ENCODE data around the gene ABTB1. TPM values are rescaled to one million over a fixed set of nuclear protein-coding genes. Genes with fewer than 3 reads are reported as not detected.

ABTB1 gene
- total RNA-seq, 1 experiment from 2014 or later = 27.2 TPM

DNA sequence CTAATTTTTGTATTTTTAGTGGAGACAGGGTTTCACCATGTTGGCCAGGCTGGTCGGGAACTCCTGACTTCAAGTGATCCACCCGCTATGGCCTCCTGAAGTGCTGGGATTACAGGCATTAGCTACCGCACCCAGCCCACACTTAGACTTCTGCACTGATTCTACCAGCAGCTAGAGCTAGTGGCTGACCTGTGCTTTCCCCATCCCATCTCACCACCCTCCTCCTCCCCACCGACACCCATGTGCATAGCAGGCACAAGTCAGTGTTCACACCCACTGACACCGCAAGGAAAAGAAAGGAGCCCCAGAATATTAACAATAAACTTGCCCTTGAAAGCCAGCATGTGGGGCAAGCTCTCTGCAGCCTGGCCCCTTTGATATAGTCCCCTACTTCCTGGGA lies 11.2 kb upstream of the ABTB1 start:
- Mint-ChIP-seq H3K9me3 (ENCODE audit: low read depth, unreplicated experiment) (no peaks in the 10 kb centered on the region), H3K27ac (ENCODE audit: unreplicated experiment) (no peak overlapping the region), H3K4me3 (ENCODE audit: low read depth, unreplicated experiment) (no peak overlapping the region), H3K36me3 (ENCODE audit: insufficient read depth, unreplicated experiment) (no peaks in the 10 kb centered on the region), H3K27me3 (ENCODE audit: unreplicated experiment) (no peaks in the 10 kb centered on the region), H3K4me1 (ENCODE audit: low read depth, unreplicated experiment) (no peaks in the 10 kb centered on the region)
- no peak for DNase-seq
- intact Hi-C loops (cut with micrococcal nuclease; ENCODE audit: unreplicated experiment) = no loop called here
- TF ChIP-seq, protein P1, sequence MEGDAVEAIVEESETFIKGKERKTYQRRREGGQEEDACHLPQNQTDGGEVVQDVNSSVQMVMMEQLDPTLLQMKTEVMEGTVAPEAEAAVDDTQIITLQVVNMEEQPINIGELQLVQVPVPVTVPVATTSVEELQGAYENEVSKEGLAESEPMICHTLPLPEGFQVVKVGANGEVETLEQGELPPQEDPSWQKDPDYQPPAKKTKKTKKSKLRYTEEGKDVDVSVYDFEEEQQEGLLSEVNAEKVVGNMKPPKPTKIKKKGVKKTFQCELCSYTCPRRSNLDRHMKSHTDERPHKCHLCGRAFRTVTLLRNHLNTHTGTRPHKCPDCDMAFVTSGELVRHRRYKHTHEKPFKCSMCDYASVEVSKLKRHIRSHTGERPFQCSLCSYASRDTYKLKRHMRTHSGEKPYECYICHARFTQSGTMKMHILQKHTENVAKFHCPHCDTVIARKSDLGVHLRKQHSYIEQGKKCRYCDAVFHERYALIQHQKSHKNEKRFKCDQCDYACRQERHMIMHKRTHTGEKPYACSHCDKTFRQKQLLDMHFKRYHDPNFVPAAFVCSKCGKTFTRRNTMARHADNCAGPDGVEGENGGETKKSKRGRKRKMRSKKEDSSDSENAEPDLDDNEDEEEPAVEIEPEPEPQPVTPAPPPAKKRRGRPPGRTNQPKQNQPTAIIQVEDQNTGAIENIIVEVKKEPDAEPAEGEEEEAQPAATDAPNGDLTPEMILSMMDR (IDR thresholded peaks at IDR 0.05; ENCODE audit: unreplicated experiment) = no peak
- BruUV-seq (replicated peaks) = no TSS peak
- CTCF ChIA-PET = interaction anchor here (1.6 kb wide), 1 partner anchor 10 kb away, joined by 3 read pairs; no protein-coding TSS in a partner anchor

DNA sequence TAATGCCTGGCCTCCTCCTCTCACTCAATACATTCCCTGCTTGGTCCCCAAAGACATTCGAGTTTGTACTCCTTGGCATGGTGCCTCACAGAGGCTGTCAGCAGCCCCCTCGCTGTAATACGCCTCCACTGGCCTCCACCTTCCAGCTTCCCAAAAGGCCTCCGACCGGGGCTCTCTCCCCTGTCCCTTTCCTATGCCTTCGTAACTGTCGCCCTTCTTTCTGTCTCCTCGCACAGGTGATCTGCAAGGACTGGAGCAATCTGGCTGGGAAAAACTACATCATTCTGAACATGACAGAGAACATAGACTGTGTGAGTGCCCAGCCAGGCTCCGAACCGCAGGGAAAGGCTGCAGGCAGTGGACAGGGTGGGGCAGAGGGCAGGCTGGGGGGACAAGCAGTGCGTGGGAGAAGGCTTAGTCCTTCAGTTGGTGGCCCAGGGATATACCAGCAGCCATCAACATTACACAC lies 10.7 kb upstream of the ABTB1 start:
- no peak overlapping the region for H3K4me3 Mint-ChIP-seq (ENCODE audit: low read depth, unreplicated experiment)
- no peaks in the 10 kb centered on the region for H3K9me3 Mint-ChIP-seq (ENCODE audit: low read depth, unreplicated experiment)
- TF ChIP-seq, protein P1 (IDR thresholded peaks at IDR 0.05; ENCODE audit: unreplicated experiment) = no peak
- no peak for DNase-seq
- H3K27me3 Mint-ChIP-seq (ENCODE audit: unreplicated experiment) = no peaks in the 10 kb centered on the region
- CTCF ChIA-PET = no interaction called here
- no peak overlapping the region for H3K27ac Mint-ChIP-seq (ENCODE audit: unreplicated experiment)
- BruUV-seq (replicated peaks) = no TSS peak
- H3K36me3 Mint-ChIP-seq (ENCODE audit: insufficient read depth, unreplicated experiment) = no peaks in the 10 kb centered on the region
- no peaks in the 10 kb centered on the region for H3K4me1 Mint-ChIP-seq (ENCODE audit: low read depth, unreplicated experiment)
- intact Hi-C loops (cut with micrococcal nuclease; ENCODE audit: unreplicated experiment) = no loop called here

DNA sequence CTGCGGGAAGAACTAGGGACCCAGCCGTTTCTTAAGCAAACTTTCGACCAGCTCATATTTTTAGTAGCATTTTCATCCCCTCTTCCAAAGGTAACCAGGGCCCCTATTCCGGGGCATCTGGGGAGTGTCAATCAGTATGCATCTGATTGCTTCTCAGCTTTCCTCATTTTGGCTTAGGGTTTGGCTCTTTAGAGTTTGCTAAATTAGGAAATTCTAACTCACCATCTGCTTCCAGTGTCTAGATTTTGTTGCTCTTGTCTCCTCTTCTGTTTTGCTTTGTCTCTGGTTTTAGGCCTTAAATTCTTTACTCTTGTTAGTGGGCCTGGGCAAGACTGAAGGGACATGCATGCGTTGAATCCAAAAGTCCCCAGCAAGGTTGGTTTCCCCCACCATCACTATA lies 9.6 kb upstream of the ABTB1 start:
- no peaks in the 10 kb centered on the region for H3K4me1 Mint-ChIP-seq (ENCODE audit: low read depth, unreplicated experiment)
- no peak overlapping the region for H3K27ac Mint-ChIP-seq (ENCODE audit: unreplicated experiment)
- no peaks in the 10 kb centered on the region for H3K9me3 Mint-ChIP-seq (ENCODE audit: low read depth, unreplicated experiment)
- BruUV-seq (replicated peaks) = no TSS peak
- TF ChIP-seq, protein P1 (IDR thresholded peaks at IDR 0.05; ENCODE audit: unreplicated experiment) = no peak
- intact Hi-C loops (cut with micrococcal nuclease; ENCODE audit: unreplicated experiment) = no loop called here
- no peak for DNase-seq
- H3K4me3 Mint-ChIP-seq (ENCODE audit: low read depth, unreplicated experiment) = no peak overlapping the region
- no peaks in the 10 kb centered on the region for H3K27me3 Mint-ChIP-seq (ENCODE audit: unreplicated experiment)
- CTCF ChIA-PET = interaction anchor here (0.6 kb wide), 1 partner anchor 19 kb away, joined by 3 read pairs; no protein-coding TSS in a partner anchor
- no peaks in the 10 kb centered on the region for H3K36me3 Mint-ChIP-seq (ENCODE audit: insufficient read depth, unreplicated experiment)

DNA sequence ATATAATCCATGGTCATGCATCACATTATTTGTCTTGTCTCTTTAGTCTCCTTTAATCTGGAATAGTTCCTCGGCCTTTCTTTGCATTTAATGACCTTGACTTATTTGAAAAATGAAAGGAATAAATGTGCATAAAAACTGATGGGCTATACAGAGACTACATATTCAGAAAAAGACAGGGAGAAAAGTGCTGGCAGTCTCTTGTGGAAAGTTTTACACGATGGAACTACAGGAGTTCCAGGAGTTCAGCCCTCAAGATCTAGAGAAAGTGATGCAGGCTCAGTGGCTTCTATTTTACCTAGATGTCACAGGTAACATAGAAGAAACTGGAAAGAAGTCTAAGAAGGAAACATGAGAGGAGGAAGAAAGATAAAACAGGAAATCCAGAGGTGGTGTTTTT lies 7.6 kb upstream of the ABTB1 start:
- no TSS peak for BruUV-seq (replicated peaks)
- TF ChIP-seq, protein P1 (IDR thresholded peaks at IDR 0.05; ENCODE audit: unreplicated experiment) = no peak
- DNase-seq = no peak

More for the DNA sequence above, 7.6 kb upstream of the ABTB1 start:
- no peak overlapping the region for H3K27ac Mint-ChIP-seq (ENCODE audit: unreplicated experiment)
- no peaks in the 10 kb centered on the region for H3K27me3 Mint-ChIP-seq (ENCODE audit: unreplicated experiment)
- intact Hi-C loops (cut with micrococcal nuclease; ENCODE audit: unreplicated experiment) = no loop called here
- H3K4me3 Mint-ChIP-seq (ENCODE audit: low read depth, unreplicated experiment) = no peak overlapping the region
- no peaks in the 10 kb centered on the region for H3K36me3 Mint-ChIP-seq (ENCODE audit: insufficient read depth, unreplicated experiment)
- CTCF ChIA-PET = no interaction called here
- H3K4me1 Mint-ChIP-seq (ENCODE audit: low read depth, unreplicated experiment) = no peaks in the 10 kb centered on the region
- H3K9me3 Mint-ChIP-seq (ENCODE audit: low read depth, unreplicated experiment) = no peaks in the 10 kb centered on the region
